Mesothelial cell of epicardium (in vitro differentiated cells): ENCODE results near the gene ME3. TPM values are rescaled to one million over a fixed set of nuclear protein-coding genes. Genes with fewer than 3 reads are reported as not detected.

ENCODE experiments used
- DNase-seq, 2 experiments: peaks; one replicate each; pipeline ENCODE4 v3.0.0; 2021; ENCODE audit warnings: low spot score in 2 of 2; ENCODE audit not compliant: unreplicated experiment in 2 of 2
- H3K27ac Mint-ChIP-seq: 2 replicates; pipeline ENCODE4 v1.8.0; 2021; ENCODE audit warnings: mixed read lengths
- H3K27me3 Mint-ChIP-seq: 2 replicates; pipeline ENCODE4 v1.8.0; 2021; ENCODE audit warnings: low read depth, mixed read lengths
- H3K36me3 Mint-ChIP-seq: 2 replicates; pipeline ENCODE4 v1.8.0; 2021; ENCODE audit warnings: mixed read lengths
- H3K4me1 Mint-ChIP-seq: 2 replicates; pipeline ENCODE4 v1.8.0; 2021; ENCODE audit warnings: mixed read lengths
- H3K4me3 Mint-ChIP-seq: 2 replicates; pipeline ENCODE4 v1.8.0; 2021; ENCODE audit warnings: mild to moderate bottlenecking, moderate library complexity, mixed read lengths
- H3K9me3 Mint-ChIP-seq: 2 replicates; pipeline ENCODE4 v1.8.0; 2021; ENCODE audit warnings: mixed read lengths
- CTCF ChIP-seq: fragments of 200-600 bp; sonication (generic); IDR thresholded peaks from one replicate; pipeline ENCODE4 v1.5.0; 2021; ENCODE audit warnings: antibody characterized with exemption; ENCODE audit not compliant: unreplicated experiment
- total RNA-seq: library from RNA; stranded (reverse); gene quantifications from 3 replicates; pipeline ENCODE4 v1.2.1, GENCODE V29; 2021

Gene ME3
- total RNA-seq, 1 donor from 2014 or later, result 11.8 TPM

GRCh38 chr11:86475027-86475426, 197.4 kb downstream of the ME3 start:
- Mint-ChIP-seq H3K36me3 (peaks cover 4% of the 10 kb centered on the region), H3K27me3 (no peaks in the 10 kb centered on the region), H3K9me3 (peaks cover 4% of the 10 kb centered on the region), H3K27ac (no peak overlapping the region), H3K4me3 (no peak overlapping the region), H3K4me1 (peaks cover 11% of the 10 kb centered on the region)
- no peak for DNase-seq
- TF ChIP-seq CTCF, result no peak

- Mint-ChIP-seq H3K27ac (no peak overlapping the region), H3K4me1 (peaks cover 11% of the 10 kb centered on the region), H3K9me3 (peaks cover 4% of the 10 kb centered on the region), H3K36me3 (peaks cover 4% of the 10 kb centered on the region), H3K27me3 (no peaks in the 10 kb centered on the region), H3K4me3 (no peak overlapping the region)
- no peak for DNase-seq
- TF ChIP-seq CTCF, result no peak
These were observed 198.2 kb downstream of the ME3 start for GRCh38 chr11:86473991-86474833.

GRCh38 chr11:86469491-86470388, 202.7 kb downstream of the ME3 start:
- no peak for TF ChIP-seq CTCF
- no peak overlapping the region for H3K4me3 Mint-ChIP-seq
- H3K27ac Mint-ChIP-seq, result no peak overlapping the region
- no peaks in the 10 kb centered on the region for H3K4me1 Mint-ChIP-seq
- H3K27me3 Mint-ChIP-seq, result no peaks in the 10 kb centered on the region
- DNase-seq, result no peak
- H3K9me3 Mint-ChIP-seq, result no peaks in the 10 kb centered on the region
- no peaks in the 10 kb centered on the region for H3K36me3 Mint-ChIP-seq

- TF ChIP-seq CTCF, result no peak
- no peak for DNase-seq
- Mint-ChIP-seq H3K9me3 (no peaks in the 10 kb centered on the region), H3K27me3 (no peaks in the 10 kb centered on the region), H3K36me3 (no peaks in the 10 kb centered on the region), H3K4me1 (no peaks in the 10 kb centered on the region), H3K4me3 (no peak overlapping the region), H3K27ac (no peak overlapping the region)
These were observed 204.2 kb downstream of the ME3 start for GRCh38 chr11:86468169-86468568.

- no peaks in the 10 kb centered on the region for H3K27me3 Mint-ChIP-seq
- DNase-seq, result no peak
- peaks cover 8% of the 10 kb centered on the region for H3K4me1 Mint-ChIP-seq
- H3K27ac Mint-ChIP-seq, result no peak overlapping the region
- H3K36me3 Mint-ChIP-seq, result peaks cover 3% of the 10 kb centered on the region
- TF ChIP-seq CTCF, result no peak
- no peaks in the 10 kb centered on the region for H3K9me3 Mint-ChIP-seq
- H3K4me3 Mint-ChIP-seq, result no peak overlapping the region
These were observed 207.8 kb downstream of the ME3 start for GRCh38 chr11:86464509-86465221.
